Body of pancreas (tissue), 4 donors: Measurements from ENCODE around the gene PTPRQ. TPM values are rescaled to one million over a fixed set of nuclear protein-coding genes. Genes with fewer than 3 reads are reported as not detected.
A peak's percentile ranks its signal among the peaks of the same experiment; 100 is the strongest.

Experiments used
- ATAC-seq: fragments of 150-250 bp; one replicate; pipeline ENCODE4 v1.9.1; 2016
- DNase-seq, 4 donors: peaks; one replicate each; pipeline ENCODE4 v3.0.0-alpha.2; 2019
- H3K27ac ChIP-seq, 4 donors: fragments of 200-600 bp; sonication (generic); 1 replicate in 3 of 4; 2 replicates in 1 of 4; pipeline versions ENCODE4 v1.5.1 to v1.6.1; 2016 to 2019; ENCODE audit warnings: mild to moderate bottlenecking in 1 of 4, mixed read lengths in 1 of 4, moderate library complexity in 1 of 4
- H3K27me3 ChIP-seq, 2 donors: fragments of 200-600 bp; sonication (generic); one replicate each; pipeline ENCODE4 v1.6.0; 2016; ENCODE audit warnings: mild to moderate bottlenecking in 1 of 2
- H3K36me3 ChIP-seq, 2 donors: fragments of 200-600 bp; sonication (generic); replicated peaks in 1 of 2; 2 replicates each; pipeline ENCODE4 v1.5.1; 2016; ENCODE audit warnings: low read depth in 2 of 2; ENCODE audit not compliant: insufficient read depth in 1 of 2
- H3K4me1 ChIP-seq: fragments of 200-600 bp; sonication (generic); one replicate; pipeline ENCODE4 v1.6.0; 2016
- H3K4me3 ChIP-seq, 2 donors: fragments of 200-600 bp; sonication (generic); 1 replicate in 1 of 2; 2 replicates in 1 of 2; pipeline ENCODE4 v1.5.1; 2016 to 2019
- H3K9me3 ChIP-seq, 3 donors: fragments of 200-600 bp; sonication (generic); 1 replicate in 2 of 3; 2 replicates in 1 of 3; pipeline ENCODE4 v1.5.1; 2016
- POLR2A ChIP-seq, 3 donors: fragments of 450-650 bp; IDR thresholded peaks; one replicate each; pipeline ENCODE4 v1.6.1; 2016; ENCODE audit warnings: antibody characterized with exemption in 3 of 3, mild to moderate bottlenecking in 2 of 3
- WGBS, 2 donors: methylation state at CpG; one replicate each; pipeline ENCODE4 v1.1.5; 2017; 5-methylcytosine and 5-hydroxymethylcytosine counted together
- intact Hi-C: fragments of 100-400 bp; cut with DNase I; formaldehyde crosslinking; loops from one replicate; pipeline ENCODE4 v1.15.1; 2023
- total RNA-seq, 2 donors: library from RNA; depleted of rRNA; stranded (reverse); fragments of >200 nt; gene quantifications; one replicate each; pipeline ENCODE4 v1.1.0, GENCODE V29; 2016
- TF ChIP-seq, protein P1 (sequence below), 7 experiments: fragments of 450-650 bp in 4 of 7; fragments of 200-600 bp in 3 of 7; sonication (generic) in 3 of 7; IDR thresholded peaks; one replicate each; pipeline ENCODE4 v1.5.1; 2016 to 2019; ENCODE audit warnings: antibody characterized with exemption in 7 of 7

PTPRQ gene
- total RNA-seq, 2 donors from 2014 or later = 0.52 to 0.66 TPM

DNA sequence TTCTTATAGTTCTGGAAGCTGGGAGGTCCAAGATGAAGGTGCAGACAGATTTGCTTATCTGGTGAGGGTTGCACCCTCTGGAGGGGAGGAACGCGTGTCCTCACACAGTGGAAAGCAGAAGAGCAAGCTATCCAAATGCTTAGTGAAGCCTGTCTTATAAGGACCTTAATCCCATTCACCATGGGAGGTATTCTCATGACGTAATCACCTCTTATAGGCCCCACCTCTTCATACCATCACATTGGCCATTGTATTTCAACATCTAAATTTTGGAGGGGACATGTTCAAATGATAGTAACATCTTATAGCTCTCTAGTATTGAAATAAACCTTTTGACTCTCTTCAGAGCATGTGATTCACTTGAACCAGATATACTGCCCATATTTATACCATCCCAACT lies 158.4 kb downstream of the PTPRQ start:
- Histone ChIP-seq H3K36me3 (no peaks in the 10 kb centered on the region), H3K9me3 (no peaks in the 10 kb centered on the region), H3K27ac (no peak overlapping the region), H3K4me3 (no peak overlapping the region), H3K27me3 (no peaks in the 10 kb centered on the region), H3K4me1 (no peaks in the 10 kb centered on the region)
- intact Hi-C loops = no loop called here
- no peak for DNase-seq
- TF ChIP-seq, protein P1, sequence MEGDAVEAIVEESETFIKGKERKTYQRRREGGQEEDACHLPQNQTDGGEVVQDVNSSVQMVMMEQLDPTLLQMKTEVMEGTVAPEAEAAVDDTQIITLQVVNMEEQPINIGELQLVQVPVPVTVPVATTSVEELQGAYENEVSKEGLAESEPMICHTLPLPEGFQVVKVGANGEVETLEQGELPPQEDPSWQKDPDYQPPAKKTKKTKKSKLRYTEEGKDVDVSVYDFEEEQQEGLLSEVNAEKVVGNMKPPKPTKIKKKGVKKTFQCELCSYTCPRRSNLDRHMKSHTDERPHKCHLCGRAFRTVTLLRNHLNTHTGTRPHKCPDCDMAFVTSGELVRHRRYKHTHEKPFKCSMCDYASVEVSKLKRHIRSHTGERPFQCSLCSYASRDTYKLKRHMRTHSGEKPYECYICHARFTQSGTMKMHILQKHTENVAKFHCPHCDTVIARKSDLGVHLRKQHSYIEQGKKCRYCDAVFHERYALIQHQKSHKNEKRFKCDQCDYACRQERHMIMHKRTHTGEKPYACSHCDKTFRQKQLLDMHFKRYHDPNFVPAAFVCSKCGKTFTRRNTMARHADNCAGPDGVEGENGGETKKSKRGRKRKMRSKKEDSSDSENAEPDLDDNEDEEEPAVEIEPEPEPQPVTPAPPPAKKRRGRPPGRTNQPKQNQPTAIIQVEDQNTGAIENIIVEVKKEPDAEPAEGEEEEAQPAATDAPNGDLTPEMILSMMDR (IDR thresholded peaks at IDR 0.05) = no peak
- TF ChIP-seq POLR2A (IDR thresholded peaks at IDR 0.05) = no peak
- ATAC-seq = no peak
- 67 to 76% methylated on average over 3 of the region's 3 CpGs for WGBS, 2 donors

GRCh38 chr12:80607361-80608135 lies 163.5 kb downstream of the PTPRQ start:
- intact Hi-C loops = no loop called here
- no peaks in the 10 kb centered on the region for H3K9me3 ChIP-seq
- WGBS, 2 donors = 66 to 71% methylated on average over 3 of the region's 3 CpGs
- H3K27ac ChIP-seq = no peak overlapping the region
- H3K4me1 ChIP-seq = no peaks in the 10 kb centered on the region
- TF ChIP-seq POLR2A (IDR thresholded peaks at IDR 0.05) = no peak
- TF ChIP-seq, protein P1 (IDR thresholded peaks at IDR 0.05) = peak in 1 of 7 experiments; percentile 13
- no peak overlapping the region for H3K4me3 ChIP-seq
- DNase-seq = no peak
- ATAC-seq = no peak
- H3K36me3 ChIP-seq = no peaks in the 10 kb centered on the region
- H3K27me3 ChIP-seq = no peaks in the 10 kb centered on the region

DNA sequence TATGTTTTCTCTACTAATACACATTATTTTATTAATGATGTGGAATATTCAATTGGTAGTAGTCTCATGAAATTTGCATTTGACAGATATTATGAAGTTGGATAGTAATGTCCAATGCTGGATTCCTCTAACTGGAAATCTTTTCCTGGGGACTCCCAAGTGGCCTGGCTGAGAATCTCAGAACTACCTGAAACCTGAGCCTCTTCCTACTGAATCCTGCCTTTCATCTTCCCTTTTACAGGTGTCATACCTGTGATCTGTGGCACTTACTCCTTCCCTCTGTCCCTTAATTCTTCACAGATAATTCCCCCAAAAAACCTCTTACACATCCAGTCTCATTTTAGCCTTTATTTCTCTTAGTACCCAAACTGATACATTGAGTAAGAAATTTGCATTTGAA lies 173.7 kb downstream of the PTPRQ start:
- Histone ChIP-seq H3K36me3 (no peaks in the 10 kb centered on the region), H3K27ac (no peak overlapping the region), H3K4me1 (no peaks in the 10 kb centered on the region), H3K27me3 (no peaks in the 10 kb centered on the region), H3K9me3 (no peaks in the 10 kb centered on the region), H3K4me3 (no peak overlapping the region)
- intact Hi-C loops = no loop called here
- DNase-seq (no peak), ATAC-seq (no peak)
- TF ChIP-seq, protein P1 (IDR thresholded peaks at IDR 0.05) = no peak
- TF ChIP-seq POLR2A (IDR thresholded peaks at IDR 0.05) = no peak

- Histone ChIP-seq H3K9me3 (no peaks in the 10 kb centered on the region), H3K27ac (no peak overlapping the region), H3K27me3 (no peaks in the 10 kb centered on the region), H3K36me3 (no peaks in the 10 kb centered on the region), H3K4me3 (no peak overlapping the region), H3K4me1 (no peaks in the 10 kb centered on the region)
- DNase-seq (no peak), ATAC-seq (no peak)
- no peak for TF ChIP-seq POLR2A (IDR thresholded peaks at IDR 0.05)
- TF ChIP-seq, protein P1 (IDR thresholded peaks at IDR 0.05) = no peak
- 64 to 65% methylated on average over 2 of the region's 2 CpGs for WGBS, 2 donors
- intact Hi-C loops = no loop called here
Observed at GRCh38 chr12:80620281-80620680, 176.2 kb downstream of the PTPRQ start.

DNA sequence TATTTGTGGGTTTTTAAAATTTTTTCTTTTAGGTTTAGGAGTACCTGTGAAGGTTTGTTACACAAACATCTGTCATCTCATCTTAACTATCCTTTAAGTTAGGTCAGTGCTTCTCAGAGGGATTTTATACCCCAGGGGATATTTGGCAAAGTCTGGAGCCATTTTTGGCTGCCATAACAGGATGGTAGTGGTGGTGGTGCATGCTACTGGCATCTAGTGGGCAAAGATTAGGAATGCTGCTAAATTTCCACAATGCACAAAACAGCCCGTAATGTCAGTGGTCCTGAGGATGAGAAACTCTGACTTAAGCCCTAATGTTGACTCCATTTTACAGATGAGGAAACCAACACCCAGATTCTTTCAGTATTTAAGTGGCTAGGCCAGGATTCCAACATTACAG lies 178.2 kb downstream of the PTPRQ start:
- DNase-seq (no peak), ATAC-seq (no peak)
- intact Hi-C loops = no loop called here
- Histone ChIP-seq H3K27ac (no peak overlapping the region), H3K36me3 (no peaks in the 10 kb centered on the region), H3K27me3 (no peaks in the 10 kb centered on the region), H3K9me3 (no peaks in the 10 kb centered on the region), H3K4me3 (no peak overlapping the region), H3K4me1 (no peaks in the 10 kb centered on the region)
- 75 to 85% methylated on average over 1 of the region's 1 CpG for WGBS, 2 donors
- TF ChIP-seq, protein P1 (IDR thresholded peaks at IDR 0.05) = no peak
- no peak for TF ChIP-seq POLR2A (IDR thresholded peaks at IDR 0.05)
